ENCODE results near the gene GSG1L. TPM values are rescaled to one million over a fixed set of nuclear protein-coding genes. Genes with fewer than 3 reads are reported as not detected.
A peak's percentile ranks its signal among the peaks of the same experiment; 100 is the strongest.

Gene GSG1L
- total and polyA plus RNA-seq, 9 of the 15 experiments (the other 6 are each of a cell fraction or from before 2014, with no cell fraction given): not detected

DNA sequence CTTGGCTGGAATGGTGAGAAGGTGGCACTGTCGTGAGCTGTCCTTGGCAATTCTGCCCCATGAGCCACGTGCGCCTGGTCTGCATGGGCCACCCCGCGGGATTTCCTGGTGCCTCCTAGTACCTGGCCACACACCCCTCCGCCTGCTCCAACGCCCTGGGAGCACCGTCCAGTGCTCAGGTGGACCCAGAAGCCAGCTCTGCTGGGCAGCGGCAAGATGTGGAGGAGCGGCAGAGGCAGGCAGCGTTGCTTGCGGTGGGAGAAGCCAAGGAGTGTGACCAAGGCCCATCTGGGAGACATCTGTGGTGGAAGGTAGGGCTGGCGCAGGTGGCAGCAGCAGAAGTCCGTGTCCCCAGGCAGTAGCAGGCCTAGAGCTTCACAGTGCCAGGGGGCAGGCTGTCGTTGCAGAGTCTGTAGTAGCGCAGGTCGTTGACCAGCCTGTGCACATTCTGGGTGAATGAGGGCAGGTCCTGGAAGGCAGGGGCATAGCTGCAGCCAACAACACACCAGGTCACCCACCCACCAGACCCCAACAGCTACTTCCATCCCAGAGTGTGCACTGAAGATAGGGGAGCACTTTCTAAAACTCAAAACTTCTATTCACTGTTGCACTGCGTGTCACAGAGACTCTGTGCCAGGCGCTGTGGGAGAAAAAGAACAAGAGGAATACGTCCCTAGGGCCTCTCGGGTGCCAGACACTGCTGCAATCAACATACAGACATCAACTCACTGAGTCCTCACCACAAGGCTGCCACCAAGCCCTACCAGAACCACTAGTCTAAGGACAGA lies 34.9 kb upstream of the GSG1L start:
- no peak overlapping the region for H3K4me3 ChIP-seq
- no peaks in the 10 kb centered on the region for H3K79me2 ChIP-seq (ENCODE audit: control insufficient read depth, insufficient read depth, low read length)
- FAIRE-seq: no peak
- 95% methylated on average over 21 of the region's 21 CpGs for WGBS (ENCODE audit: insufficient coverage, low coverage, missing lambda C conversion rate)
- TSS peak; percentile 39 for BruUV-seq (replicated peaks)
- CTCF ChIA-PET (ENCODE audit: low intra/inter-chr PET ratio): no interaction called here
- intact Hi-C loops (cut with micrococcal nuclease): no loop called here
- H3K27me3 ChIP-seq (ENCODE audit: control insufficient read depth in 2 of 2, insufficient read depth in 2 of 2, low read length in 2 of 2): no peaks in the 10 kb centered on the region
- H3K9ac ChIP-seq (ENCODE audit: insufficient read depth in 1 of 2, low read depth in 2 of 2, low read length in 2 of 2): peak overlapping the region in 1 of 2 experiments; percentile 16; a peak in 1 of 4 replicates
- ATAC-seq: no peak
- in situ Hi-C loops (cut with MboI): no loop called here
- H4K20me1 ChIP-seq (replicated peaks; ENCODE audit: control insufficient read depth, insufficient read depth, low read length): no peaks in the 10 kb centered on the region
- H3K4me1 ChIP-seq (replicated peaks in 1 of 2; ENCODE audit: control insufficient read depth in 2 of 2, insufficient read depth in 2 of 2, low read length in 2 of 2): peaks cover 0 to 7% of the 10 kb centered on the region in 2 experiments; a peak in 1 of 5 replicates
- POLR2A ChIA-PET: interaction anchor here (0.7 kb wide), 1 partner anchor 23 kb away, joined by 3 read pairs; no protein-coding TSS in a partner anchor
- no peak overlapping the region for H3K4me2 ChIP-seq (ENCODE audit: insufficient read depth, low read length)
- H3K9me3 ChIP-seq (replicated peaks; ENCODE audit: control insufficient read depth, insufficient read depth, low read depth, low read length): no peaks in the 10 kb centered on the region
- no peak for DNase-seq (ENCODE audit: extremely low read depth in 1 of 4, low spot score in 3 of 4)
- H3K27ac ChIP-seq (ENCODE audit: extremely low read depth, low read depth, low read length): no peak overlapping the region
- H3K9me1 ChIP-seq (ENCODE audit: control insufficient read depth, insufficient read depth, low read length): no peaks in the 10 kb centered on the region
- TF ChIP-seq EGR1 (conservative IDR thresholded peaks at IDR 0.05): no peak
- TF ChIP-seq HCFC1 (IDR thresholded peaks at IDR 0.05; ENCODE audit: low read depth, low read length): no peak
- no peak for TF ChIP-seq SAP30 (IDR thresholded peaks at IDR 0.05; ENCODE audit: borderline replicate concordance, insufficient read depth, low read depth, low read length, poor library complexity, severe bottlenecking)
- no peak for TF ChIP-seq SLC30A9 (CRISPR knock-in tag; IDR thresholded peaks at IDR 0.05)
- TF ChIP-seq ZC3H4 (CRISPR knock-in tag; IDR thresholded peaks at IDR 0.05; ENCODE audit: borderline replicate concordance): no peak
- TF ChIP-seq RBM22 (IDR thresholded peaks at IDR 0.05; ENCODE audit: low read depth, low read length, poor library complexity, severe bottlenecking): peak; percentile 79
- peaks cover 65% of the 10 kb centered on the region; the same call in 2 of the 3 replicates for H3K36me3 ChIP-seq (ENCODE audit: control insufficient read depth, insufficient read depth, low read length)
- no peak overlapping the region for H2AFZ ChIP-seq (ENCODE audit: low read depth, low read length)

Data from K562 (cell line).